Karpas-422 (cell line): ENCODE results near the gene MOGAT3. TPM values are rescaled to one million over a fixed set of nuclear protein-coding genes. Genes with fewer than 3 reads are reported as not detected.

Experiments used
- DNase-seq: peaks from one replicate; pipeline ENCODE4 v3.0.0-alpha.2; 2015
- H2AFZ ChIP-seq: fragments of 200-600 bp; sonication (generic); 2 replicates; pipeline ENCODE4 v1.6.1; 2014; ENCODE audit warnings: antibody characterized with exemption, low read length, mixed read lengths
- H3K27ac ChIP-seq: fragments of 200-600 bp; sonication (generic); 2 replicates; pipeline ENCODE4 v1.5.1; 2014; ENCODE audit warnings: mild to moderate bottlenecking, low read length, moderate library complexity
- H3K27me3 ChIP-seq: fragments of 200-600 bp; sonication (generic); 2 replicates; pipeline ENCODE4 v1.6.1; 2014; ENCODE audit warnings: low read length, mixed read lengths
- H3K36me3 ChIP-seq: fragments of 200-600 bp; sonication (generic); 2 replicates; pipeline ENCODE4 v1.6.1; 2014; ENCODE audit warnings: low read length, mixed read lengths; ENCODE audit not compliant: insufficient read depth
- H3K4me1 ChIP-seq: fragments of 200-600 bp; sonication (generic); 2 replicates; pipeline ENCODE4 v1.6.1; 2014; ENCODE audit warnings: mild to moderate bottlenecking, low read length, mixed read lengths
- H3K4me2 ChIP-seq: fragments of 200-600 bp; sonication (generic); 2 replicates; pipeline ENCODE4 v1.6.1; 2014; ENCODE audit warnings: low read length, low read depth, mild to moderate bottlenecking; ENCODE audit not compliant: poor library complexity, severe bottlenecking
- H3K4me3 ChIP-seq: fragments of 200-600 bp; sonication (generic); 2 replicates; pipeline ENCODE4 v1.5.1; 2014; ENCODE audit warnings: mild to moderate bottlenecking, antibody characterized with exemption, low read length, mixed read lengths
- H3K79me2 ChIP-seq: fragments of 200-600 bp; sonication (generic); 2 replicates; pipeline ENCODE4 v1.6.1; 2014; ENCODE audit warnings: mild to moderate bottlenecking, low read length, mixed read lengths
- H3K9ac ChIP-seq: fragments of 200-600 bp; sonication (generic); 2 replicates; pipeline ENCODE4 v1.6.0; 2014; ENCODE audit warnings: low read length
- H3K9me2 ChIP-seq: fragments of 200-600 bp; sonication (generic), shearing (Covaris generic); replicated peaks from 2 replicates; pipeline ENCODE4 v1.6.0; 2014; ENCODE audit warnings: mild to moderate bottlenecking, low read length, moderate library complexity; ENCODE audit not compliant: insufficient read depth
- H3K9me3 ChIP-seq: fragments of 300-700, 200-600 bp; sonication (generic); 2 replicates; pipeline ENCODE4 v1.6.1; 2014; ENCODE audit warnings: low read length, mixed read lengths
- H4K20me1 ChIP-seq: fragments of 200-600 bp; sonication (generic); 2 replicates; pipeline ENCODE4 v1.6.1; 2014; ENCODE audit warnings: mild to moderate bottlenecking, antibody characterized with exemption, low read length, low read depth; ENCODE audit not compliant: insufficient read depth
- total RNA-seq: library from RNA; depleted of rRNA; stranded (reverse); fragments of >200 nt; shearing (Covaris generic); gene quantifications from 2 replicates; pipeline ENCODE4 v1.2.3, GENCODE V29; 2014; ENCODE audit warnings: low replicate concordance

Gene MOGAT3
- total RNA-seq, 1 experiment from 2014 or later = not detected

- Histone ChIP-seq H4K20me1 (no peaks in the 10 kb centered on the region), H3K9me2 (no peaks in the 10 kb centered on the region), H3K36me3 (no peaks in the 10 kb centered on the region), H2AFZ (no peak overlapping the region), H3K4me2 (no peak overlapping the region), H3K9me3 (no peaks in the 10 kb centered on the region), H3K4me1 (no peaks in the 10 kb centered on the region), H3K27me3 (no peaks in the 10 kb centered on the region), H3K9ac (no peak overlapping the region), H3K4me3 (no peak overlapping the region), H3K27ac (no peak overlapping the region), H3K79me2 (no peaks in the 10 kb centered on the region)
- DNase-seq = no peak
These were observed 25.2 kb downstream of the MOGAT3 start for GRCh38 chr7:101175664-101176063.

GRCh38 chr7:101174322-101174854 lies 26.4 kb downstream of the MOGAT3 start:
- DNase-seq = no peak
- Histone ChIP-seq H3K9ac (no peak overlapping the region), H3K4me3 (no peak overlapping the region), H3K27ac (no peak overlapping the region), H3K4me1 (peaks cover 7% of the 10 kb centered on the region), H3K27me3 (no peaks in the 10 kb centered on the region), H3K36me3 (no peaks in the 10 kb centered on the region), H3K9me2 (no peaks in the 10 kb centered on the region), H4K20me1 (no peaks in the 10 kb centered on the region), H2AFZ (no peak overlapping the region), H3K79me2 (no peaks in the 10 kb centered on the region), H3K9me3 (no peaks in the 10 kb centered on the region), H3K4me2 (no peak overlapping the region)

GRCh38 chr7:101173752-101174244 lies 27.0 kb downstream of the MOGAT3 start:
- Histone ChIP-seq H4K20me1 (no peaks in the 10 kb centered on the region), H3K4me2 (no peak overlapping the region), H3K79me2 (no peaks in the 10 kb centered on the region), H3K27ac (no peak overlapping the region), H3K4me3 (no peak overlapping the region), H3K9me2 (no peaks in the 10 kb centered on the region), H3K27me3 (no peaks in the 10 kb centered on the region), H2AFZ (no peak overlapping the region), H3K9me3 (no peaks in the 10 kb centered on the region), H3K9ac (no peak overlapping the region), H3K4me1 (peaks cover 9% of the 10 kb centered on the region), H3K36me3 (no peaks in the 10 kb centered on the region)
- peak; percentile 73 for DNase-seq

- Histone ChIP-seq H3K4me3 (no peak overlapping the region), H3K9ac (no peak overlapping the region), H2AFZ (no peak overlapping the region), H3K9me2 (no peaks in the 10 kb centered on the region), H3K4me1 (peaks cover 9% of the 10 kb centered on the region), H3K4me2 (no peak overlapping the region), H3K79me2 (no peaks in the 10 kb centered on the region), H3K36me3 (no peaks in the 10 kb centered on the region), H3K27me3 (no peaks in the 10 kb centered on the region), H3K27ac (no peak overlapping the region), H4K20me1 (no peaks in the 10 kb centered on the region), H3K9me3 (no peaks in the 10 kb centered on the region)
- DNase-seq = no peak
These were observed 27.7 kb downstream of the MOGAT3 start for GRCh38 chr7:101172854-101173751.

DNA sequence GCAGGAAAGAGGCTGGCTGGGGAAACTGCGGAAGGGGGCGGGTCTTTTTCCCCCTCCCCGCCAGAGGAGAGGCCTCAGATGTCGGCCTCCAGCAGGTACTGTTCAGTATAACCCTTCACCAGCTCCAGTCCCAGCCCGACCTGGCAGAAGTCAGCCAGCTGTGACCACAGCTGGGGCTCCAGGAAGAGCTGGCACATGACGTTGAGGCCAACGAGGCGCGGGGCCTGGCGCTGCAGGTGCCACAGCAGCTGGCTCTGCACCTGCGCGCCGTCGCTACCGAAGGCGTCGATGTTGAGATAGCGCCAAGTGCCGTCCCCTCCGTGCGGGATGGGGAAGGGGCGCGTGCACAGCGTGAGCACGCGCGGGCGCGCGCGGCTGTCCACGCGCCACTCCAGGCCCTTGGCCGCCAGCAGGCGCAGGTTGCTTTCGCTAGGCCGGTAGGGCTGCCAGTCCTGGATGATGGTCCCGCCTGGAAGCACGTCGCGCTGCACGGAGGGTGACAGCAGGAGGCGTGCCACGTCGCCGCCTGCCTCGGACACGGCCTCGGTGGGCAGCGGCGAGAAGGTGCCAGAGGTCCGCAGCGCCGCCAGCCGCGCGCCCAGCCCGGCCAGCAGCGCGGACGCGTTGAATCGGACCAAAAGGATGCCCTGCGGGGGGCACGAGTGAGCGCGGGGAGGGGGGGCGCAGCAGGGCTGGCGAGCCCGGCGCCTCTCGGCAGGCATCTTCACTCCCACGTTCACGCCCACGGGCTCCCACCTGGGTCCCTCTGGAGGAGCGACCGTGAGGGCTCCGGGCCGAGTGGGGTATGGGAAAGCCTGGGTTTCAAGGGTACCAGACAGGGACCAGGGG lies 28.6 kb downstream of the MOGAT3 start:
- no peak for DNase-seq
- Histone ChIP-seq H3K27me3 (no peaks in the 10 kb centered on the region), H3K9me3 (no peaks in the 10 kb centered on the region), H3K4me1 (peaks cover 9% of the 10 kb centered on the region), H3K4me2 (no peak overlapping the region), H3K9me2 (no peaks in the 10 kb centered on the region), H3K9ac (no peak overlapping the region), H2AFZ (no peak overlapping the region), H3K36me3 (no peaks in the 10 kb centered on the region), H3K4me3 (no peak overlapping the region), H3K27ac (no peak overlapping the region), H4K20me1 (peaks cover 5% of the 10 kb centered on the region; the same call in 1 of the 2 replicates), H3K79me2 (no peaks in the 10 kb centered on the region)

- no peaks in the 10 kb centered on the region for H3K79me2 ChIP-seq
- DNase-seq = no peak
- no peaks in the 10 kb centered on the region for H3K9me2 ChIP-seq
- no peak overlapping the region for H3K4me3 ChIP-seq
- peaks cover 8% of the 10 kb centered on the region; the same call in 1 of the 2 replicates for H4K20me1 ChIP-seq
- H3K4me2 ChIP-seq = no peak overlapping the region
- no peaks in the 10 kb centered on the region for H3K9me3 ChIP-seq
- no peak overlapping the region for H3K9ac ChIP-seq
- H3K36me3 ChIP-seq = no peaks in the 10 kb centered on the region
- H2AFZ ChIP-seq = no peak overlapping the region
- no peaks in the 10 kb centered on the region for H3K27me3 ChIP-seq
- H3K4me1 ChIP-seq = peaks cover 9% of the 10 kb centered on the region
- H3K27ac ChIP-seq = no peak overlapping the region
These were observed 29.4 kb downstream of the MOGAT3 start for GRCh38 chr7:101171442-101171837.

DNA sequence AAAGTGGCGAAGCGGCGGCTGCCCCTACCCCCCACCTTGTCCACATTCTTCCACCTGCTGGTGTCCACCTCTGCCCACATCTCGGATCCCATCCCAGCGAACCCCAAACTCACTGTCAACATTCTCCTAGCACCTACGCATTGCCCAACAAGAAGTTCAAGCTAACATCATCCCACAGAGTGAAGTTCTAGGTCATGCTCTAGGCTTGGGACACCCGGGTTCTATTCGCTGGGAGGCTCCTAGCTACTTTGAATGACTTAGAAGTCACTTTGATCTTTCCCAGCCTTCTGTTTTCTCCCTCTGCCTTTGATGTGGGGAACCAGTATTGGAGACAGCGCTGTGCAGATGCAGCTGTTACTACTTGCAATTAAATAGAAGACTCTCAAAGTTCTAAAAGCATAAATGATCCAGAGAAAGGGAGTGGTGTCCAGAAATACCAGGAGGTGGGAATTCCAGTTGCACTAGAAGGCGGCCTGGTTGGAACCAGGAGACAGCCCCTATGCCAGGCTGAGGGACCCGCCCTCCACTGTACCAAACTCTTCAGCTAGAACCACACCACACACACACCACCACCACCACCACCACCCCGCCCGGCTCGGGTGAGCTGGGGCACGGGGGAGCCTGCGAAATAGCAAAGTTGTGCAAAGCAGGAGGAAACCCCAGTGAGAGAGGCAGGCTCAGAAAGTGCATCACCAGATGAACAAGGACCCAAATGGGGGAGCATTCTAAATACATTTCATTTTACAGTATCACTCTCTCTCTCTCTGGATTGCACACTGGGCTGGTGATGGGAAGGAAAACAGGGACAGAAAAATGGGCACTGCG lies 30.0 kb downstream of the MOGAT3 start:
- Histone ChIP-seq H3K4me3 (no peak overlapping the region), H3K9me3 (no peaks in the 10 kb centered on the region), H3K27ac (no peak overlapping the region), H2AFZ (no peak overlapping the region), H3K9ac (no peak overlapping the region), H3K79me2 (no peaks in the 10 kb centered on the region), H3K36me3 (no peaks in the 10 kb centered on the region), H3K4me2 (no peak overlapping the region), H3K9me2 (no peaks in the 10 kb centered on the region), H3K4me1 (peaks cover 12% of the 10 kb centered on the region), H4K20me1 (peaks cover 13% of the 10 kb centered on the region; the same call in 1 of the 2 replicates), H3K27me3 (no peaks in the 10 kb centered on the region)
- no peak for DNase-seq
